IPS-11a (cell line): ENCODE data around the gene NIPBL.
"Not testable (repeated sequence)": the region's sequence is repeated elsewhere in the genome, so short reads cannot be mapped to it uniquely, and the experiment has no call there.

Experiments
- H3K4me3 ChIP-seq: one replicate; pipeline ENCODE4 v1.5.1; 2013; ENCODE audit warnings: low read depth, low read length, control low read depth

NIPBL gene, protein sequence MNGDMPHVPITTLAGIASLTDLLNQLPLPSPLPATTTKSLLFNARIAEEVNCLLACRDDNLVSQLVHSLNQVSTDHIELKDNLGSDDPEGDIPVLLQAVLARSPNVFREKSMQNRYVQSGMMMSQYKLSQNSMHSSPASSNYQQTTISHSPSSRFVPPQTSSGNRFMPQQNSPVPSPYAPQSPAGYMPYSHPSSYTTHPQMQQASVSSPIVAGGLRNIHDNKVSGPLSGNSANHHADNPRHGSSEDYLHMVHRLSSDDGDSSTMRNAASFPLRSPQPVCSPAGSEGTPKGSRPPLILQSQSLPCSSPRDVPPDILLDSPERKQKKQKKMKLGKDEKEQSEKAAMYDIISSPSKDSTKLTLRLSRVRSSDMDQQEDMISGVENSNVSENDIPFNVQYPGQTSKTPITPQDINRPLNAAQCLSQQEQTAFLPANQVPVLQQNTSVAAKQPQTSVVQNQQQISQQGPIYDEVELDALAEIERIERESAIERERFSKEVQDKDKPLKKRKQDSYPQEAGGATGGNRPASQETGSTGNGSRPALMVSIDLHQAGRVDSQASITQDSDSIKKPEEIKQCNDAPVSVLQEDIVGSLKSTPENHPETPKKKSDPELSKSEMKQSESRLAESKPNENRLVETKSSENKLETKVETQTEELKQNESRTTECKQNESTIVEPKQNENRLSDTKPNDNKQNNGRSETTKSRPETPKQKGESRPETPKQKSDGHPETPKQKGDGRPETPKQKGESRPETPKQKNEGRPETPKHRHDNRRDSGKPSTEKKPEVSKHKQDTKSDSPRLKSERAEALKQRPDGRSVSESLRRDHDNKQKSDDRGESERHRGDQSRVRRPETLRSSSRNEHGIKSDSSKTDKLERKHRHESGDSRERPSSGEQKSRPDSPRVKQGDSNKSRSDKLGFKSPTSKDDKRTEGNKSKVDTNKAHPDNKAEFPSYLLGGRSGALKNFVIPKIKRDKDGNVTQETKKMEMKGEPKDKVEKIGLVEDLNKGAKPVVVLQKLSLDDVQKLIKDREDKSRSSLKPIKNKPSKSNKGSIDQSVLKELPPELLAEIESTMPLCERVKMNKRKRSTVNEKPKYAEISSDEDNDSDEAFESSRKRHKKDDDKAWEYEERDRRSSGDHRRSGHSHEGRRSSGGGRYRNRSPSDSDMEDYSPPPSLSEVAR (N-terminal part only)

DNA sequence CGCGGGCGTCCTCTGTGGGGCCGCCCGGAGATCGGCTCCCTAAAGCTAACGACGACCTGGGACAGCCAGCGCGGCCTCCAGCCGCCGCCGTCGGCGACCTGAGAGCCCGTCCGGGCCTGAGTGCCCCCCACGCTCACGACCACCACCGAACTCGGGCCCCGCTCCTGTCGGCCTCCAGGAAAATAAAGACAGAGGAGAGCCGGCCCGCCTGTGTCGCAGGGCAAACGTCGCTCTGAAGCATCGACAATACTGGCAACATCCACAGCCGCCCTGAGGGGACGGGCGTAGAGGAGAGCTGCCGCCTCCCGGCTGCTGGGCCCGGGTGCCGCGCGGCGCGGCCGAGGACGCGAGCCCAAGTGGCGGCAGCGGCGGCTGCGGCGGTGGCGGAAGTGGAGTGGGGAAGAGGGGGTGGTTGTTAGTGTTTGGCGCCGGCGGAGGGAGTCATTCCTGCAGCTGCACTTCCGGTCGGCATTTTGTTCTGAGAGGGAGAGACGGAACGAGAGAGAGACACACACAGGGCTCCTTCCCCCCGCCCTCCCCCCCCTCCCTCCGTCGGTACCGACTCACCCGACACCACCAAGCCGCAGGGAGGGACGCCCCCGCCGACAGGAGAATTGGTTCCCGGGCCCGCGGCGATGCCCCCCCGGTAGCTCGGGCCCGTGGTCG is at the start of gene NIPBL:
NIPBL (plus strand) TSS at position 471 of the 666 bp plus-strand sequence. CDS start 76,928 bp downstream, outside the sequence.
- peak within 1 kb of the TSS; percentile 75 for H3K4me3 ChIP-seq

DNA sequence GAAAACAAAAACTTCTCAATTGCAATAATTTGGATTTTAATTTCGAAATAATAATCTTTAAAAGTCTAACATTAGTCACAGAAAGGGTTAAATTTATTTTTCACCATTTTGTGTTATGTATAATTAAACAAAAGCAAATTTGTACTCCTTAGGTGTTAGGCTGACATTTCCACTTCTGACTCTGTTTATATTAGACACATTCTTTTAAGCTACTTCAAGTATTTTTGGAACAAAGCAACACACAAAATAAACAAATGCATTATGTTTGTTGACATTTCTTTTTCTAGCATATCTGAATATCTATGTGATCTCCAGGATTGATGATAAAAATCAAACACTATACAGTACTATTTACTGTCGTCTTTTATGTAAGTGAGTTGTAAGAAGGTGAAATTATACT is 44.3 kb upstream of the NIPBL start:
- H3K4me3 ChIP-seq = no peak overlapping the region

DNA sequence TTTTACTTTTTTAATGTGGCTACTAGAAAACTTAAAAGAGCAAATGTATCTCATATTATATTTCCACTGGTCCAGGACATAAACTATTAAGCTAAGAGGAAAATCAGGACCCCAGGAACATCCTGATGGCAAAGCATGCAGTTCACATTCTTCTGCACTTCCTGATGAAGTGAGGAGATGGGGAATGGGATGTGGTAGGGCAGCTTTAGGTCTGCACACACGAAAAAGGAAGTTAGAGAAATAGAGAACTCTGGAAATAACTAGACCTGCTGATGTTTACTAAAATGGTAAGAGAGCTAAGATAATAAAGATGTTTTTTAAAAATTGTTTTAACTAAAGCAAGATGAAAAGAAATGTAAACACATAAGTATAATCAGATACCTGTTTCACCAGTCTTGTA is 39.7 kb upstream of the NIPBL start:
- H3K4me3 ChIP-seq = no peak overlapping the region

DNA sequence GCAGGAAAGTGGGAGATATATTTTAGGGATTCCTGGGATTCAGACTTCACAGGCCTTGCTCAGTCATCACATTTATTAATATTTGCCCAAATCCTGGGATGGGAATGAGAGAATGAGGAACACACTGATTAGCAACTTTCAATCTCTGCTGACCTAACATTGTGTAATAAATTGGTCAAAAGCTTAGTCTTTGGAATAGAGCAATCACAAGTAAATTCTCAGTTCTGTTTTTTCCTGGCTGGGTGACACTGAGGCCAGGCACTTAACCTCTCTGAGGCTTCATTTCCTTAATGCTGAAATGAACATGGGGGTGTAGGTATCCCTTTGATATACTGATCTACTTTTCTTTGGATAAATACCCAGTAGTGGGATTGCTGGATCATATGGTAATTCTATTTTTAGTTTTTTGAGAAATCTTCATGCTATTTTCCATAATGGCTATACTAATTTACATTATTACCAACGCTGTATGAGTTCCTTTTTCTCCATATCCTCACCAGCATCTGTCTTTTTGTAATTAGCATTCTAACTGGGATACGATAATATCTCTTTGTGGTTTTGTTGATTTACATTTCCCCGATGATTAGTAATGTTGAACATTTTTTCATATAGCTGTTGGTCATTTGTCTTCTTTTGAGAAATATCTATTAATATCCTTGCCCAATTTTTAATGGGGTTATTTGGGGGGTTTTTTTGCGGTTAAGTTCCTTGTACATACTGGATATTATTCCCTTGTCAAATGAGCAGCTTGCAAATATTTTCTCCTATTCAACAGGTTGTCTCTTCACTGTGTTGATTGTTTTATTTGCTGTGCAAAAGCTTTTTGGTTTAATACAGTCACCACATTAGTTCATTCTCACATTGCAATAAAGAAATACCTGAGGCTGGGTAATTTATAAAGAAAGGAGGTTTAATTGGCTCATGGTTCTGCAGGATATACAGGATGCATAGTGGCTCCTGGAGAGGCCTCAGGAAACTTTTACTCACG is 36.8 kb upstream of the NIPBL start:
- no peak overlapping the region for H3K4me3 ChIP-seq

DNA sequence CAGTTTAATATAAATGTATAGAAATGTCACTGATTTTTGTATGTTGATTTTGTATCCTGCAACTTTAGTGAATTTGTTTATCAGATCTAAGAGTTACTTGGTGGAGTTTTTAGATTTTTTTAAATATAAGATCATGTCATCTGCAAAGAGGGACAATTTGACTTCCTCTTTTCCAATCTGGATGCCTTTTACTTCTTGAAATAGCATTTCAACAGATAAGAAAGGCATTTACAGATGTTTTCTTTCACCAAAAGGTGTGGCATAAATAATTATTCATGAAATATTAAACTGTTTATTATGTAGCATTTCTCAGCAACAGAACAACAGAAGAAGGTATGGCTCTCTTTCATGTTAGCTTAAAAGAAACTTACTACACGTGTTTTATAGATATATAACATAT is 34.9 kb upstream of the NIPBL start:
- H3K4me3 ChIP-seq = no peak overlapping the region

DNA sequence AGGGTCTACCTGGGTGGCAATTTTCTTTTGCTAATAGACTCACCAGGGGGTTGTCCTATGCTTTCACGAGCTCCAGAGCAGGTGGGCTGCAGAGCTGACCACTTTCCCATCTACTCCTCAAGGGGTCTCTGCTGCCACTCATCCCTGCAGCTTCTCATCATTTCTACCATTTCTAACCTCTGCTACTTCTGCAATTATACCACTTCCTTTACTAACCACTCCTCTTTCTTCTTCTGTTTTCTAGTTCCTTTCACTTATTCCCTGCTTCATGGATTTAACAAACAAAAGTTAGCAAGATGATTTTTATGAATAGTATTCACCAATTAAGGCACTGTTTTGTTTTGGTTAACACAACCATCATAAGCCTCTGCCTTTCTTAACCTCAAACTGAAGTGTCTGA is 34.5 kb upstream of the NIPBL start:
- no peak overlapping the region for H3K4me3 ChIP-seq

DNA sequence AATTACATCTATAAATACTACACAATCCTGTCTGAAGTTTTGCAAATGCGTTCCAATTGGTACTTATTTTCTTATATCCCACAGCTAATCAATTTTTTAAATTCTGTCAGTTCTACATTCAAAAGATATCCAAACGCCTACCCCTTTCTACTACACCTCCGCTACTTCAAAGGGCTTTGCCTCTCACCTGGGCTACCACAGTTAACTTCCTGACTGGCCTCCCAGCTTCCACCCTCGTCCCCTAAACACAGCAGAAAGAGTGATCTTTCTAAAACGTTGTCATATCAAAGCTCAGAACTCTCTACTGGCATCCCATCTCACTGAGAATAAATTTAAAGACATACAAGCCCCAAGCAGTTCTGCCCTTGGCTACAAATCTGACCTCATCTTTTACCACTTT is 32.3 kb upstream of the NIPBL start:
- no peak overlapping the region for H3K4me3 ChIP-seq

DNA sequence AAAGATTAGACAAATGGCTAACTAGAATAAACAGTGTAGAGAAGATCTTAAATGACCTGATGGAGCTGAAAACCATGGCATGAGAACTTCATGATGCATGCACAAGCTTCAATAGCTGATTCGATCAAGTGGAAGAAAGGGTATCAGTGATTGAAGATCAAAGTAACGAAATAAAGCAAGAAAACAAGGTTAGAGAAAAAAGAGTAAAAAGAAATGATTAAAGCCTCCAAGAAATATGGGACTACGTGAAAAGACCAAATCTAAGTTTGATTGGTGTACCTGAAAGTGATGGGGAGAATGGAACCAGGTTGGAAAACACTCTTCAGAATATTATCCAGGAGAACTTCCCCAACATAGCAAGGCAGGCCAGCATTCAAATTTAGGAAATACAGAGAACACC is 28.0 kb upstream of the NIPBL start:
- not testable (repeated sequence) for H3K4me3 ChIP-seq

DNA sequence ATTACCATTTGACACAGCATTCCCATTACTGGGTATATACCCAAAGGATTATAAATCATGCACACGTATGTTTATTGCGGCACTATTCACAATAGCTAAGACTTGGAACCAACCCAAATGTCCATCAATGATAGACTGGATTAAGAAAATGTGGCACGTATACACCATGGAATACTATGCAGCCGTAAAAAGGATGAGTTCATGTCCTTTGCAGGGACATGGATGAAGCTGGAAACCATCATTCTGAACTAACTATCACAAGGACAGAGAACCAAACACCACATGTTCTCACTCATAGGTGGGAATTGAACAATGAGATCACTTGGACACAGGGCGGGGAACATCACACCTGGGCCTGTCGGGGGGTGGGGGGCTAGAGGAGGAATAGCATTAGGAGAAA is 23.7 kb upstream of the NIPBL start:
- H3K4me3 ChIP-seq = not testable (repeated sequence)

DNA sequence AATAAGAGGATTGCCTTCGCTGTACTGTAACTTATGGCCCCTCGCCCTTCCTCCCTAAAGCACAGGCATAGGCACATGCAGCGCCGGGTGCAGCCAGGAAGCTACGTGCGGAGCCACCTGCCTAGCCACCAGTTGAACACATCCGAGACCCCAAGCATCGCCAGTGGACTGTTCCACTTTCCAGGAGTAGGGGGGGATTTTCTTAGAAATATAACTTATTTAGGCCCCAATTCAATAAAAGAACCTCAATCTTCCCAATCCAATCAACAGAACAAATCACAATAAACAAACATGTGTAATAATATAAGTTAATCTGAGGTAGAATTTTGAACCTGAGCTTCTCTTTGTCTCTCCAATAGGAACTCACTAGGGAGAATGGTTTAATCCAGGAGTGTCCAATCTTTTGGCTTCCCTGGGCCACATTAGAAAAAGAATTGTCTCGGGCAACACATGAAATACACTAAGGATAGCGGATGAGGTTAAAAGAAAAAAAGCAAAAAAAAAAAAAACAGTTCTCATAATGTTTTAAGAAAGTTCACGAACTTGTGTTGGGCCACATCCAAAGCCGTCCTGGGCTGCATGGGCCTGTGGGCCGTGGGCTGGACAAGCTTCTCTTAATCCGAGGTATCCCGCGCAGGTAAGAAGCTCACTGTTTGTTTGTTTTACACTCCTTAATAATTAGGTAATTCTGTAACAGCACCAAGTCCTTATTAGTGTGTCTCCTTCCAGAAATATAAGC is 22.0 kb upstream of the NIPBL start:
- H3K4me3 ChIP-seq = no peak overlapping the region

DNA sequence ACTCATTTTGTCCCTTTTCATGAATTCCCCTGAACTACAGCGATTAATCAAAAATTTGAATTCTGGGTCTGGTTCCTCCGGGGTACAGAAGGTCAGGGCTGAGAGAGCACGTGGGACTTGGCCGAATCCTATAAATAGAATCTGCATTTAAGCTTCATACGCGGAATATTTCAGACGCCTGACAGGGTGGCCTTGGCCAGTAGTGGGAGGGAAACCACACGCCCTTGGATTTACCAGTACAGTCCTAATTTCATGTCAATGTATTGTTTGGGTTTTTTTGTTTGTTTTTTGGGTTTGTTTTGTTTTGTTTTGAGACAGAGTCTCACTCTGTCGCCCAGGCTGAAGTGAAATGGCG is 21.5 kb upstream of the NIPBL start:
- H3K4me3 ChIP-seq = no peak overlapping the region

DNA sequence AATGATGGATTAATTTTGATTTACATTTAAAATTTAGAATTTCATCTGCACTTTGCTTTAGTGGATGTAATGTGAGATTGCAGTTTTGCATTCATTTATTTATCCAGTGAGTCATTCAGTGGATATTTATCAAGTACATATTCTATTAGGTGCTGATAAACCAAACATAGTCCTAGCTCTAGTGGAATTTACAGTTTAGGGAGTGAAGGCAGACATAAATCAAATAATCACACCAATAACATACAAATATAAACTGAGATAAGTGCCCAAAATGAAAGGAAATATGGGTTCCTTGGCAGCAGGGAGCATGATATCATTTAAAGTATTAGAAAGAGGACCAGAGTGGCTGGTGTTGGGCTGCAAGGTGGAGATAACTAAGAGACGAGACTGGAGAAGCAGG is 14.7 kb upstream of the NIPBL start:
- H3K4me3 ChIP-seq = no peak overlapping the region

DNA sequence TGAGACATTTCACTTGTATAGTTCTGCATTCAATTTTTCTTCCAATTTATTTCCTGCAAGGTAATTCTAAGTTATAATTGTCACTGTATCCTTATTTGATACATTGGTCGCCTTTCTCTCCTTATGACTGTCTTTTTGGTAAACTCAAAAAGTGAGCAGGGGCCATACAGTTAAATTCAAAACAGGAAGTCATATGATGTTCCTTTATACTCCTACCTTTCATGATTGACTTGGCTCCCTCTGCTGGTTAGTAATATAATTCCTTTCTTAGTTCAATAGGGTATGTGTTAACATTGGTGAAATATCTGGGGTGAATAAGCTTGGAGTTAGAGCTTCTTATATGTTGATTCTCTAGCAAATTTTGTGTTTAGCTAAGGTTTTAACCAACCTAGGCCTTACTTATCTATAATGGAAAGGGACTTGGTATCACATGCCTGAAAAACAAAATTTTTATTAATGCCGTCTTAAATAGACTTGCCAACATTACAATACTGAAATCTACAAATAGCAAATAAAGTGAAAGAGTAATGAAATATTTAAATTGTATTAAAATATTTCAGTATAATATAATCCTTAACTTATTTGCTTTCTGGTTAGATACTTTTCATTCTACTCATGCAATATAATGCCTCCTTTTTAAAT is 6.0 kb upstream of the NIPBL start:
- no peak overlapping the region for H3K4me3 ChIP-seq

DNA sequence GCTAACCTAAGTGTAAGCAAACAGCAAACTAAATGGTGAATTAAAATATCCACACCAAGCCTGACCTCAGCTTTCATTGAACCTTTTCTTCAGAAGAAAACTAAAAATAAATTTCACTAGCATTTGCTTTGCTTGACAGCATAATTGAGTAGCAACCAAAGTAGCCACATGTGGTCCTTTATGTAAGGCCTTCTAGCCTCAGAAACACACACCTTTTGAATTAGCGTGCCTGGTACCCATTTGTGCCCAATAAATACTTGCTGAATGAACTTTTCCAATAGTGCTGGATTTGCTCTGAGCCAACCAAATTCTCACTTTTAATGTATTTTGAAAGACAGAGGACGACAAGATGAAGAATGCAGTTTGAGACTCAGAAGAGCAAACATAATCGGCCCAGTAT is 2.1 kb upstream of the NIPBL start:
- peak overlapping the region; percentile 75 for H3K4me3 ChIP-seq

DNA sequence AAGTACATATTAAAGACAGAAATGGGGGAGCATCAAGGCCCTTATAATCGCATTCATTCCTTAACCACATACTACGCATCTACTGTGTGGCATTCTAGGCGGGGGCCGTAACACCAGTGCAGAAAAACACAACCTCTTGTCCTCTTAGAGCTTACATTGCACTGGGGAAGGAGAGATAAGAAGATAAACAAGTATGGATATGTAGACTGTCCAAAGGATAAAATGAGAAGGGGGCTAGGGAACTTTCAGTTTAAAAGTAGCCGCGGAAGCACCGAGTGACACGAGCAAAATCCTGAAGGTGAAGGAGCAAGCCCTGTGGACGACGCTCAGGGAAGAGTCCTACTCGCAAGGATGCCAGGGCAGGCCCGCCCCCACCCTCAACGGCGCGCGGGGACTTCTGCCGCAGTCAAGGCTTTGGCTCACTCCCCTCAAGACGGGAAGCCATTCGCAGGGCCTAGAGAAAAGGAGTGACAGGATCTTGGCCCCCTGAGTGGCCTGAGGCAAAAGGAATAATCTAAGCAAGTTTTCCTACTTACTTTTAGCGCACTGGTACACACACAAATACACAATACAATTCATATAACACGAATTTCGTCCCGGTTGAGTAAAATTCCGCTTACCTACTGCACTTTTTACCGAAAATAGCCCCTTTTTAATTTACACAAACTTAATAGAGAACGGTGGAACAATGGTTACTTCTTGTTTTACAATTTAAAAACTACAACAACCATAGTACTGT is 1.3 kb upstream of the NIPBL start:
- H3K4me3 ChIP-seq = peak overlapping the region; percentile 75

DNA sequence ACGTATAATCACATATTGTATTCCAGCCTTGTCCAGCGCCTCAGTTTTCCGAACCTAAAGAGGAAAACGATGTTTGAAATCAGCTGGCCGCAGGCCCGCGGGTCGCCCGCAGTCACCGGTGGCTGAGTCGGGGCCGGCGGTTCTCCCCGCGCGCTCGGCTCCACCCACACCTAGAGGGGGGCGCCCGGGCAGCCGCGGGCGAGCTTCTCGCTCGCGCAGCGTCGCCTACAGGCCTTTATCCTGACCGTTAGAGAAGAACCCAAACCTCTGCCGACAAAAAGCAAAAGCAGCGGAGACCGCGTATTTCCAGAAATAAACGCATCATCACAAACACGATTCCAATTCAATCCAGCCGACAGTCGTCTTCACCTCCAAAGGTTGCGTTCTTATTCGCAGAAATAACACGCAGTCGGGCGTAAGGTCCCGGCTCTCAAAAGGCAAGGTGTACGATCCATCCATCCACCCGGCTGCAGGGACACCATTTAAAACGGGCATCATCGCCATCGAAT is 725 bp upstream of the NIPBL start:
- peak overlapping the region; percentile 75 for H3K4me3 ChIP-seq

DNA sequence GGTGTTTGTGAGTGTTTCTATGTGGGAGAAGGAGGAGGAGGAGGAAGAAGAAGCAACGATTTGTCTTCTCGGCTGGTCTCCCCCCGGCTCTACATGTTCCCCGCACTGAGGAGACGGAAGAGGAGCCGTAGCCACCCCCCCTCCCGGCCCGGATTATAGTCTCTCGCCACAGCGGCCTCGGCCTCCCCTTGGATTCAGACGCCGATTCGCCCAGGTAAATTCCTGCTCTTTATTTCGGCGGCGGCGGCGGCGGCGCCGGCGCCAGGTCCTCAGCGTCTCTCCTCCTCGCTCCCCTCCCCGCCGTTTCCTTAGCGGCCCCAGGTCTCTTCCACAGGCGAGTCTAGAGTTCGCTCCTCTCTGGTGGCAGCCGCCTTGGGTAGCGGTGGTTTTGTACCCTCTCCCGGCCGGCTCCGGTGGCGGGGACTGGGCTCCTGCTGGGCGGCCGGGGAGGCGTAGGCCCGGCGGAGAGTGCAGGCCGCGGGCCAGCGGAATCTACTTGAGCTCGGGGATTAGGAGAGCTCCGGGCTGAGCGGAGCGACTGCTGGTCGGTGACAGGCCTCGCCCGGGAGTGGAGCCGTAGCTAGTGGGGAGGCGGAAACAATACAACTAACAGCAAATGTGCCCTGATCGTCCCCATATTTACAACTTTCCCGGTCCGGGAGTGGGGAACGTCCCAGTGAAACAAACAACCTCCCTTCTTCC is 547 bp downstream of the NIPBL start:
- peak overlapping the region; percentile 75 for H3K4me3 ChIP-seq
